ENCODE results near the gene CDCP2.

CDCP2 gene

GRCh38 chr1:54157401-54157800, 4.6 kb upstream of the CDCP2 start:
- Mint-ChIP-seq H3K4me1 (no peaks in the 10 kb centered on the region), H3K27ac (no peak overlapping the region), H3K9me3 (no peaks in the 10 kb centered on the region), H3K36me3 (no peaks in the 10 kb centered on the region), H3K4me3 (no peak overlapping the region)
- no peak for ATAC-seq
- no peak for DNase-seq (ENCODE audit: low spot score in 2 of 2)

- no peak for ATAC-seq
- H3K27ac Mint-ChIP-seq = no peak overlapping the region
- H3K4me3 Mint-ChIP-seq = no peak overlapping the region
- no peaks in the 10 kb centered on the region for H3K9me3 Mint-ChIP-seq
- H3K4me1 Mint-ChIP-seq = no peaks in the 10 kb centered on the region
- DNase-seq (ENCODE audit: low spot score in 2 of 2) = no peak
- no peaks in the 10 kb centered on the region for H3K36me3 Mint-ChIP-seq
Measured at GRCh38 chr1:54156986-54157385, 4.2 kb upstream of the CDCP2 start.

- no peak overlapping the region for H3K4me3 Mint-ChIP-seq
- DNase-seq (ENCODE audit: low spot score in 2 of 2) (no peak), ATAC-seq (no peak)
- peak overlapping the region; percentile 18 for H3K27ac Mint-ChIP-seq
- no peaks in the 10 kb centered on the region for H3K9me3 Mint-ChIP-seq
- no peaks in the 10 kb centered on the region for H3K4me1 Mint-ChIP-seq
- H3K36me3 Mint-ChIP-seq = no peaks in the 10 kb centered on the region
Measured at GRCh38 chr1:54156201-54156600, 3.4 kb upstream of the CDCP2 start.

GRCh38 chr1:54153535-54154439, 987 bp upstream of the CDCP2 start:
- H3K4me3 Mint-ChIP-seq = no peak overlapping the region
- peaks cover 7% of the 10 kb centered on the region for H3K4me1 Mint-ChIP-seq
- H3K27ac Mint-ChIP-seq = no peak overlapping the region
- H3K9me3 Mint-ChIP-seq = no peaks in the 10 kb centered on the region
- ATAC-seq (no peak), DNase-seq (ENCODE audit: low spot score in 2 of 2) (no peak)
- H3K36me3 Mint-ChIP-seq = no peaks in the 10 kb centered on the region

GRCh38 chr1:54151013-54151412, 1.8 kb downstream of the CDCP2 start:
- no peaks in the 10 kb centered on the region for H3K36me3 Mint-ChIP-seq
- DNase-seq (ENCODE audit: low spot score in 2 of 2) (no peak), ATAC-seq (no peak)
- peaks cover 7% of the 10 kb centered on the region for H3K4me1 Mint-ChIP-seq
- no peak overlapping the region for H3K4me3 Mint-ChIP-seq
- H3K9me3 Mint-ChIP-seq = no peaks in the 10 kb centered on the region
- no peak overlapping the region for H3K27ac Mint-ChIP-seq

GRCh38 chr1:54149734-54150133, 3.1 kb downstream of the CDCP2 start:
- Mint-ChIP-seq H3K4me1 (peaks cover 7% of the 10 kb centered on the region), H3K4me3 (no peak overlapping the region), H3K9me3 (no peaks in the 10 kb centered on the region), H3K36me3 (no peaks in the 10 kb centered on the region), H3K27ac (no peak overlapping the region)
- ATAC-seq (no peak), DNase-seq (ENCODE audit: low spot score in 2 of 2) (no peak)

GRCh38 chr1:54144366-54144765, 8.4 kb downstream of the CDCP2 start:
- Mint-ChIP-seq H3K27ac (no peak overlapping the region), H3K4me3 (no peak overlapping the region), H3K4me1 (no peaks in the 10 kb centered on the region), H3K9me3 (no peaks in the 10 kb centered on the region), H3K36me3 (no peaks in the 10 kb centered on the region)
- DNase-seq (ENCODE audit: low spot score in 2 of 2) (no peak), ATAC-seq (no peak)

- Mint-ChIP-seq H3K27ac (no peak overlapping the region), H3K36me3 (no peaks in the 10 kb centered on the region), H3K4me3 (no peak overlapping the region), H3K9me3 (no peaks in the 10 kb centered on the region), H3K4me1 (no peaks in the 10 kb centered on the region)
- ATAC-seq (no peak), DNase-seq (ENCODE audit: low spot score in 2 of 2) (no peak)
Measured at GRCh38 chr1:54142146-54142900, 10.5 kb downstream of the CDCP2 start.

- no peak for ATAC-seq
- no peaks in the 10 kb centered on the region for H3K9me3 Mint-ChIP-seq
Measured at GRCh38 chr1:54139711-54140110, 13.1 kb downstream of the CDCP2 start.

GRCh38 chr1:54138994-54139393, 13.8 kb downstream of the CDCP2 start:
- no peaks in the 10 kb centered on the region for H3K36me3 Mint-ChIP-seq

More at GRCh38 chr1:54139711-54140110, 13.1 kb downstream of the CDCP2 start:
- Mint-ChIP-seq H3K27ac (no peak overlapping the region), H3K36me3 (no peaks in the 10 kb centered on the region), H3K4me3 (no peak overlapping the region), H3K4me1 (no peaks in the 10 kb centered on the region)
- no peak for DNase-seq (ENCODE audit: low spot score in 2 of 2)

GRCh38 chr1:54137534-54138061, 15.2 kb downstream of the CDCP2 start:
- Mint-ChIP-seq H3K27ac (no peak overlapping the region), H3K9me3 (no peaks in the 10 kb centered on the region), H3K4me3 (no peak overlapping the region), H3K36me3 (no peaks in the 10 kb centered on the region), H3K4me1 (no peaks in the 10 kb centered on the region)
- ATAC-seq (no peak), DNase-seq (ENCODE audit: low spot score in 2 of 2) (no peak)

More at GRCh38 chr1:54138994-54139393, 13.8 kb downstream of the CDCP2 start:
- DNase-seq (ENCODE audit: low spot score in 2 of 2) (no peak), ATAC-seq (no peak)
- Mint-ChIP-seq H3K9me3 (no peaks in the 10 kb centered on the region), H3K4me3 (no peak overlapping the region), H3K27ac (no peak overlapping the region), H3K4me1 (no peaks in the 10 kb centered on the region)

GRCh38 chr1:54136963-54137533, 15.8 kb downstream of the CDCP2 start:
- ATAC-seq (no peak), DNase-seq (ENCODE audit: low spot score in 2 of 2) (no peak)
- Mint-ChIP-seq H3K4me3 (no peak overlapping the region), H3K4me1 (no peaks in the 10 kb centered on the region), H3K36me3 (no peaks in the 10 kb centered on the region), H3K9me3 (no peaks in the 10 kb centered on the region), H3K27ac (no peak overlapping the region)

- no peaks in the 10 kb centered on the region for H3K9me3 Mint-ChIP-seq
- peak overlapping the region; percentile 40 for H3K27ac Mint-ChIP-seq
- ATAC-seq = no peak
- no peak overlapping the region for H3K4me3 Mint-ChIP-seq
- no peaks in the 10 kb centered on the region for H3K36me3 Mint-ChIP-seq
- no peaks in the 10 kb centered on the region for H3K4me1 Mint-ChIP-seq
- DNase-seq (ENCODE audit: low spot score in 2 of 2) = no peak
Measured at GRCh38 chr1:54136269-54136896, 16.4 kb downstream of the CDCP2 start.

GRCh38 chr1:54135436-54136120, 17.2 kb downstream of the CDCP2 start:
- Mint-ChIP-seq H3K9me3 (no peaks in the 10 kb centered on the region), H3K27ac (peak overlapping the region; percentile 40), H3K4me1 (no peaks in the 10 kb centered on the region), H3K4me3 (no peak overlapping the region), H3K36me3 (no peaks in the 10 kb centered on the region)
- no peak for DNase-seq (ENCODE audit: low spot score in 2 of 2)
- ATAC-seq = no peak
